NCI-H2107 treated with DMSO at 0.1 percent for 48 hours (cell line): ENCODE measurements around the gene CNBP.
"Not testable (repeated sequence)": the region's sequence is repeated elsewhere in the genome, so short reads cannot be mapped to it uniquely, and the experiment has no call there.

Source experiments
- DNase-seq: peaks from one replicate; lab custom pipeline; 2025; ENCODE audit not compliant: unreplicated experiment; lab: John Stamatoyannopoulos, UW

Gene CNBP

GRCh38 chr3:129183569-129184395 is at the start of gene CNBP:
Gene CNBP (minus strand): TSS chr3:129183896. CDS start chr3:129171757, 12,139 bp downstream.
- peak; percentile 84 for DNase-seq

DNA sequence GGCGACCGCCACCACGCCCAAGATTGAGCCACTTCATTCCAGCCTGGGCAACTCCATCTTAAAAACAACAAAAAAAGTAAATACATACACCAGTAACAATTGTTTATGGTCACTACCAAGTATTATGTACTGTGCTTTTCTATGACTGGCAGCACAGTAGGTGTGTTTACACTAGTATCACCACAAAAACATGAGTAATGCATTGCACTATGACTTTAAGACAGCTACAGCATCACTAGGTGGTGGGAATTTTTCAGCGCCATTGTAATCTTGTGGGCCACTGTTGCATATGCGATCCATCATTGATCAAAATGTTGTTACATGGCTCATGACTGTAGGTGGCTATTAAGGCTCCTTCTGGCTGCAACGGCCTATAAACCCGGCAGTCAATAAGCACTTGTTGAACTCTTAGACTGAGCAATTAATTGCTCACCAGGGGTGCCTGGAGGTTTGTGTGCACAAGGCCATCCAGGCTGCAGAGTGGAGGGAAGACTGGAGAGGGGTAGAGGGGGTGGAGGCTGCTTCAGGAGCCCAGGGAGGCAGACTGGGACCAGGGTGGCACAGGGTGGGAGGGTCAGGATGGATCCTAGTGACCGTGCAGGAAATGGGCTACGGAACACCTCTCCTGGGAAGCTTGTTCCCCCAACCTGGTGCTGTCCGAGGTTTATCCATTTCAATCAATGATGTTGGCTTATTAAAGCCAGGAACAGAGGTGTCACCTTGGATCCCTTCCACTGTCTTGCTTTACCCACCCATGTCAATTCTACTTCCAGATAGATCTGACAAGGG is 47.8 kb upstream of the CNBP start:
- no peak for DNase-seq

GRCh38 chr3:129230311-129231019 is 46.8 kb upstream of the CNBP start:
- no peak for DNase-seq

GRCh38 chr3:129228891-129229585 is 45.3 kb upstream of the CNBP start:
- no peak for DNase-seq

GRCh38 chr3:129226374-129226773 is 42.7 kb upstream of the CNBP start:
- peak; percentile 34 for DNase-seq

GRCh38 chr3:129224984-129225393 is 41.3 kb upstream of the CNBP start:
- DNase-seq = no peak

DNA sequence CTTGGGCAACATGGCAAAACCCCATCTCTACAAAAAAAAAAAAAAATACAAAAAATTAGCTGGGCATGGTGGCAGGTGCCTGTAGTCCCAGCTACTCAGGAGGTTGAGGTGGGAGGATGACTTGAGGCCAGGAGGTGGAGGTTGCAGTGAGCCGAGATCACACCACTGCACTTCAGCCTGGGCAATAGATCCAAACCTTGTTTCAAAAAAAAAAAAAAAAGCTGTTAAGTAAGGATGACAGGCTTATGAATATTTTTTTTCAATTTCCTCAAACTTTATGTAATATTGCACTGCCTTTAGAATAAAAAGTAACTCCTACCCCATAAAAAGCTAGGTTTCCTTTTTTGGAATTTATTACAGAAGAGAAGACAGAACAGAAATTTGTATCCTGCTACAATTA is 40.7 kb upstream of the CNBP start:
- DNase-seq = not testable (repeated sequence)

GRCh38 chr3:129218742-129219141 is 35.0 kb upstream of the CNBP start:
- no peak for DNase-seq

- no peak for DNase-seq
These were observed 29.5 kb upstream of the CNBP start for GRCh38 chr3:129213238-129213637.

DNA sequence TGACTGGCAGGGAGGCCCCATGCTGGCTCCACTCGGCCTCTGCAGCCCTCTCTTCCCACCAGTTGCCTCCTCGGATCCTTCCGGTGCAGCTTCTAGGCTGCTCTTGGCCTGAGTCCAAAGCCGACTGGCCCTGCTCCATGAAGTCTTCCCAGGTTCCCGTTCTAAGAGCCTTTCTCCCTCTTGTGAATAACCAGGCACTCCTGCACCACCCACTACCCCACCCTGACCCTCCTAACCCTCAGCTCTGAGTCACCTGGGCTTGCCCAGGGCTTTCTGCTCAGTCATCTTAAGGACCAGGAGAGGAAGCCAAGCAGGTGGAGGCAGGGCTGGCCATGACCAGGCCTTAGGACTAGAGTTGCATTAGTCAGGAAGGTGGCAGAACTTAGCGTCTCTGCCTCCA is 28.1 kb upstream of the CNBP start:
- peak; percentile 20 for DNase-seq

- DNase-seq = no peak
These were observed 27.6 kb upstream of the CNBP start for GRCh38 chr3:129211345-129211744.

DNA sequence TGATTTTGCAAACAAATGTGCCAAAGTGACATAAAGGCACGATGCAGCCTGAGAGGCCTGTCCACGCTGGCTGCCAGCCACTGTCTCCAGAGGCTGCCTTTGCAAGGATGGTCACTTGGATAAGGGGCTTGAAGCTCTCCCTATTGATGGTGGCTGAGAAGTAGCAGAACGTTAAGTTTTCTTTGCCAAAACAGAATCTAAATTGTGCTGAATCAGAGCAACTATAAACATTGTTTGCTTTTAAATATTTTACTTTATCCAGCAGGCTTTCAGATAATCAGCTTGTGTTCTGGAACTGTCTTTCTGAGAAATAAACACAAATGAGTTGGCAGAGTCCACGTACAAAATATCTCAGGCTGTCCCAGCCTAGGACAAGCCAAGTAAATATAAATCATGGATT is 23.8 kb upstream of the CNBP start:
- no peak for DNase-seq

DNA sequence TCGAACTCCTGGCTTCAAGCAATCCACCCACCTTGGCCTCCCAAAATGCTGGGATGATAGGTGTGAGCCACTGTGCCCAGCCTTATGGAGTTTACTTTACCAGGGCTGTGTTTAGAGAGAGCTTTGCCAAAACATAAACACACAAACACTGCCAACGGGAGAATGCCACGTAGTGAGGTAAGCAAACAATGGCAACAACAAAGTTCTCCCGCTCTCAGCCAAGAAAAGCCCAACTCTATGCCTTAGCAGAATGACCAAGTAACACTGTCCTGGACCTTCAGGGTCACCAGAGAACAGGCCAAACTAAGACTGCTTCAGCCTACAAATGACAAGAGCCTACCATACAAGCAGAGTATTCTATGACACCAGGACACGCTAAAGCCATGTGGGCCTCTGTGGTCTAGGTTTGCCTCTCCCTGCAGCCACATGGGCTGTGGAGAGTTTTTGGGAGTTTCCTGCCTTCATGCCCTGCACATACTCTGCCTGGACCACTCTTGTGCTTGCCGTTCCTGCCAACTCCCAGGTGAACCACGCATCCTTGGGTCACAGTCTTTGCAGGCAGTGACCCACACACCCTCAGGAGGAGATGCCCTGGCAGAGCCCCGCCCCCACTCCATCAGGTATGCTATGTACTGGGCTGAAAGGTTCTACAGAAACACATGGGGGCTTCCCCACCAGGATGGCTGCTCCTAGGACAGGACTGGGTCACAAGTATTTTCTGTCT is 21.6 kb upstream of the CNBP start:
- DNase-seq = no peak

- no peak for DNase-seq
These were observed 20.8 kb upstream of the CNBP start for GRCh38 chr3:129204473-129204872.

DNA sequence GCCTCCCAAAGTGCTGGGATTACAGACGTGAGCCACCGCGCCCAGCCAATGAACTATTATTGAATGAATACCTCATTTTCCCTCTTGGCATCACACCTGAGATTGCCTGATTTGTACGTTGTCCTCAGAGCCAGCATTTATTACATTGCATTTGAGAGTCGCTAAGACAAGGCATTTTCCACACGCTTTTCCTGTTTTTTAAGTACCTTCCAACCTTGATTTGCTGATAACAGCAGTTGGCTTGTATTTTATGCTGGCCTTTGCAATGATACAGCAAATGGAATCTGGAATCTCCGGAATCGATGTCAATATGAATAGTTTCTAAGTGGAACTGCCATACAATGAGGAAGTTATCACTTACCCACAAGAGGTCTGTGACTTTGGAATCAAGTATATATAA is 15.7 kb upstream of the CNBP start:
- DNase-seq = no peak

- peak; percentile 60 for DNase-seq
These were observed 13.6 kb upstream of the CNBP start for GRCh38 chr3:129197321-129197720.

- DNase-seq = no peak
These were observed 12.9 kb upstream of the CNBP start for GRCh38 chr3:129196601-129197000.

GRCh38 chr3:129195731-129196256 is 12.1 kb upstream of the CNBP start:
- DNase-seq = no peak

- not testable (repeated sequence) for DNase-seq
These were observed 6.1 kb upstream of the CNBP start for GRCh38 chr3:129189793-129190192.

GRCh38 chr3:129187857-129188256 is 4.2 kb upstream of the CNBP start:
- DNase-seq = no peak
